Measurements from ENCODE around the gene EPHB1.

EPHB1 gene

GRCh38 chr3:134858441-134859035 is 63.5 kb downstream of the EPHB1 start:
- TF ChIP-seq CTCF (conservative IDR thresholded peaks at IDR 0.05; ENCODE audit: control insufficient read depth, insufficient read depth, low read depth, low read length) = no peak
- no peak for DNase-seq (ENCODE audit: low read depth)
- no peak overlapping the region for H3K4me3 ChIP-seq (ENCODE audit: control insufficient read depth, low read depth, low read length)

GRCh38 chr3:134859341-134859740 is 64.3 kb downstream of the EPHB1 start:
- no peak overlapping the region for H3K4me3 ChIP-seq (ENCODE audit: control insufficient read depth, low read depth, low read length)
- no peak for DNase-seq (ENCODE audit: low read depth)
- TF ChIP-seq CTCF (conservative IDR thresholded peaks at IDR 0.05; ENCODE audit: control insufficient read depth, insufficient read depth, low read depth, low read length) = no peak

GRCh38 chr3:134860141-134860540 is 65.1 kb downstream of the EPHB1 start:
- no peak for DNase-seq (ENCODE audit: low read depth)
- TF ChIP-seq CTCF (conservative IDR thresholded peaks at IDR 0.05; ENCODE audit: control insufficient read depth, insufficient read depth, low read depth, low read length) = no peak
- H3K4me3 ChIP-seq (ENCODE audit: control insufficient read depth, low read depth, low read length) = no peak overlapping the region

GRCh38 chr3:134863915-134864314 is 68.9 kb downstream of the EPHB1 start:
- no peak for DNase-seq (ENCODE audit: low read depth)
- TF ChIP-seq CTCF (conservative IDR thresholded peaks at IDR 0.05; ENCODE audit: control insufficient read depth, insufficient read depth, low read depth, low read length) = no peak
- H3K4me3 ChIP-seq (ENCODE audit: control insufficient read depth, low read depth, low read length) = no peak overlapping the region

- peak; percentile 25 for DNase-seq (ENCODE audit: low read depth)
- H3K4me3 ChIP-seq (ENCODE audit: control insufficient read depth, low read depth, low read length) = no peak overlapping the region
- TF ChIP-seq CTCF (conservative IDR thresholded peaks at IDR 0.05; ENCODE audit: control insufficient read depth, insufficient read depth, low read depth, low read length) = no peak
Observed at GRCh38 chr3:134864636-134865035, 69.6 kb downstream of the EPHB1 start.

- no peak for TF ChIP-seq CTCF (conservative IDR thresholded peaks at IDR 0.05; ENCODE audit: control insufficient read depth, insufficient read depth, low read depth, low read length)
- no peak overlapping the region for H3K4me3 ChIP-seq (ENCODE audit: control insufficient read depth, low read depth, low read length)
- DNase-seq (ENCODE audit: low read depth) = no peak
Observed at GRCh38 chr3:134867277-134867676, 72.2 kb downstream of the EPHB1 start.

All from fibroblast of mammary gland (primary cell).